Stimulated activated CD4-positive, alpha-beta T cell treated with anti-CD3 and anti-CD28 coated beads, TNF-alpha, amount 100 ng/mL, for 48 hours (primary cell): ENCODE results near the gene COL18A1.
A peak's percentile ranks its signal among the peaks of the same experiment; 100 is the strongest.

Experiments used
- DNase-seq, 3 donors: peaks; one replicate each; pipeline ENCODE4 v3.0.0-alpha.2; 2020; ENCODE audit warnings: low read depth in 3 of 3

COL18A1 gene

DNA sequence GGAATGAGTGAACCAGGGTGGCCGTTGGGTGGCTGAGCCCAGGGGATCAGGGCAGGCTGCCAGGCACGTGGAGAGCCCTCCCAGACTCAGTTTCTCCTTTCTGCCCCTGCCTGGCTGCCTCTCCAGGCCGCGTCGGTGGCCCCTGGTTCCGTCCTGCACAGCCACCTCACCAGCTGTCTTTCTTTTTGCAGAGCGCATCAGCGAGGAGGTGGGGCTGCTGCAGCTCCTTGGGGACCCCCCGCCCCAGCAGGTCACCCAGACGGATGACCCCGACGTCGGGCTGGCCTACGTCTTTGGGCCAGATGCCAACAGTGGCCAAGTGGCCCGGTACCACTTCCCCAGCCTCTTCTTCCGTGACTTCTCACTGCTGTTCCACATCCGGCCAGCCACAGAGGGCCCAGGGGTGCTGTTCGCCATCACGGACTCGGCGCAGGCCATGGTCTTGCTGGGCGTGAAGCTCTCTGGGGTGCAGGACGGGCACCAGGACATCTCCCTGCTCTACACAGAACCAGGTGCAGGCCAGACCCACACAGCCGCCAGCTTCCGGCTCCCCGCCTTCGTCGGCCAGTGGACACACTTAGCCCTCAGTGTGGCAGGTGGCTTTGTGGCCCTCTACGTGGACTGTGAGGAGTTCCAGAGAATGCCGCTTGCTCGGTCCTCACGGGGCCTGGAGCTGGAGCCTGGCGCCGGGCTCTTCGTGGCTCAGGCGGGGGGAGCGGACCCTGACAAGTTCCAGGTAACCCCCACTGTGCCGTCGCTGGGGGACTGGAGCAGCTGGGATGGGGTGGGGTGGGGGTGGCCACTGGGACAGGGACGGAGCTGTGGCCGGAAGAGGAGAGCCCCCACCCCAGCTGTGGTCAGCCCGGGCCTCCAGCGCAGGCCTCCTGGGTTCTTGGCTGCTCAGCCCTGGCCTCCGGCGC is 63.3 kb downstream of the COL18A1 start:
- no peak for DNase-seq

DNA sequence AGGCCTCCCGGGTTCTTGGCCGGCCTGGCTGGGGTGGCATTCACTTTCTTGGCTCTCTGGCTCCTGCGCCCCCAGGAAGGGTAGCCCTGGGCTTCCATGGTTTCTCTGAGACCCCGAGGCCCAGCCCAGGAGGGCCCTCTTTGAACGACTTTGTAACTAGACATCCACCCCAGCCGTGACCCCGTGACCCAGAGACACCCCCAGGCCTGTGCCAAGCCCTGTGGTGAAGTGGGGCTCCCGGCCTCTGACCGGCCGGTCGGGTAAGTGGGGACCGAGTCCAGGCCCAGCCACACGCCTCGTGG is 64.0 kb downstream of the COL18A1 start:
- no peak for DNase-seq

DNA sequence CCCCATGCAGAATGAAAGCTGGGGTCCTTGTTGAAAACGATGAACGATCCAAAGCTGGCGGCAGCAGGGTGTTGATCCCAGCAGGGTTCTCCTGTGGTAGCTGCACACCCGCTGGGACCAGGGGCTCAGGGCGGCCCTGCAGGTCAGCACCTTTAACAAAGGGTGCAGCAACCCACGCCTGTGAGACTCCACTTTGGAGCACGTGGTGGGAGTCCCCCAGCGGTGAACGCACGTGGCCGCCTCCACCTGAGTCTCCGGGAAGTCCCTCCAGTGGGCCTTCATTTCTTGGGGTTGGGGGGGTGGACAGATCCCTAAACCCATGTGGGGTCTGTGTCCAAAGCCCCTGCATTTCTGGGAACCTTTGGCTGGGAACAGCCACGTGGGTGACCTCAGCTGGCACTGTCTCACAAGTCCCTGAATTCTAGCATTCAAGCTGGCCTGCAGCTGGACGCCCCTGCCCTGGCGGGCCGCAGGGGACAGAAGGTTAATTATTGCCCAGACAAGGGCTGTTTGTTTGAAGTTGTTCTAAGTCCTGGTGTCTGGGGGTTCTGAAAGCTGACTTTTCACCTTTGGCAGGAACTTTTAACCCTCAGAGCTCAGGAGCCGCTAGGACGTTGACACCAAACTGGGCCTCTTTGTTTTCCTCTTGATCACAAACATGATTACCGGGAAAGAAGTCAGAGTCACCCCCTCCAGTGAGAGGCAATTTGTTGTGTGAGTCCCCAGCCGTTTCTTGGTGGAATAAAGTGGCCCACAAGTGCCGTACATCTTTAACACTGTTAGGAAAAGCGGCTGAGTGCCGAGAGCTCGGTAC is 64.5 kb downstream of the COL18A1 start:
- no peak for DNase-seq

DNA sequence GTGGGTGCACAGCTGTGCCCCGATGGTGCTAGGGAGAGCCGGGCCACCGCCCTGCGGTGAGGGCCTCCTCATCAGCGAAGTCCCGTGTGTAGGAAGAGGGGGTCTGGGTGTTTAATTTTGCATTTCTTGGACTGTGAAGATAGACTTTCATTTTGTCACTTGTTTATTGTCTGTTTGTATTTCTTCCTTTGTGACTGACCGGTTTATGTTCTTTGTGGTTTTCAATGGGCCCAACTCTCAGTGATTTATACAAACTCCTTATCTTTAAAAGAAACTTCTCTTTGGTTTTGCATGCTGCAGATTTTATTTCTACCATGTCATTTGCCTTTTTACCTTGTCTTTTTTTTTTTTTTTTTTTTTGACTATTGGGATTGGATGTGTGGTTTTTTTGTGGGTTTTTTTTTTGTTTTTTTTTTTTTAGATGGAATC is 65.1 kb downstream of the COL18A1 start:
- no peak for DNase-seq

DNA sequence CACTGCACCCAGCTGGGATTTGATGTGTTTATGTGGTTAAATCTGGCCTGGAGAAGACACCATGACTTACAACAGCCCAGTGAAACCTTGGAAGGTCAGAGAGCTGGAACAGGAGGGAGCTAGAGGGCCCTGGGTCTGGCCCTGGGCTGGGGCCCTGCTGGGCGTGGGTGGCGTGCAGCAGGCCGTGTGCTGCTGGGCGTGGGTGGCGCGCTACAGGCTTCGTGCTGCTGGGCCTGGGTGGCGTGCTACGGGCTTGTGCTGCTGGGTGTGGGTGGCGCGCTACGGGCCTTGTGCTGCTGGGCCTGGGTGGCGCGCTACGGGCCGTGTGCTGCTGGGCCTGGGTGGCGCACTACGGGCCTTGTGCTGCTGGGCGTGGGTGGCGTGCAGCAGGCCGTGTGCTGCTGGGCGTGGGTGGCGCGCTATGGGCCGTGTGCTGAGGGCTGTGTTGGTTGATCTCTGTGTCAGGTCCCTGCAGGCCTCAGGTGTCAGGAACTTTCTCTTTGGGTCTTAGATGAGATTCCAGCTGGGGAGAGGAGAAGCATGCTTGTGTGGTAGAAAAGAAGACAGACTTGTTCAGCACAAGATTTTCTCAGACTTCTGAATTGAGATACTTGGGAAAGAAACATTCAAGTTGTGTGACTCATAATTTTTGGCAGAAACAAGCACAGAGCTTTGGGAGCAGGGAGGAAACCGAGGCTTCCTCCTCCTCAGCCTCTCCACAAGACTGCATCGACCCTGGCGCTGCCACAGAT is 66.0 kb downstream of the COL18A1 start:
- DNase-seq = peak in 2 of 3 donors; percentile 23 to 34

DNA sequence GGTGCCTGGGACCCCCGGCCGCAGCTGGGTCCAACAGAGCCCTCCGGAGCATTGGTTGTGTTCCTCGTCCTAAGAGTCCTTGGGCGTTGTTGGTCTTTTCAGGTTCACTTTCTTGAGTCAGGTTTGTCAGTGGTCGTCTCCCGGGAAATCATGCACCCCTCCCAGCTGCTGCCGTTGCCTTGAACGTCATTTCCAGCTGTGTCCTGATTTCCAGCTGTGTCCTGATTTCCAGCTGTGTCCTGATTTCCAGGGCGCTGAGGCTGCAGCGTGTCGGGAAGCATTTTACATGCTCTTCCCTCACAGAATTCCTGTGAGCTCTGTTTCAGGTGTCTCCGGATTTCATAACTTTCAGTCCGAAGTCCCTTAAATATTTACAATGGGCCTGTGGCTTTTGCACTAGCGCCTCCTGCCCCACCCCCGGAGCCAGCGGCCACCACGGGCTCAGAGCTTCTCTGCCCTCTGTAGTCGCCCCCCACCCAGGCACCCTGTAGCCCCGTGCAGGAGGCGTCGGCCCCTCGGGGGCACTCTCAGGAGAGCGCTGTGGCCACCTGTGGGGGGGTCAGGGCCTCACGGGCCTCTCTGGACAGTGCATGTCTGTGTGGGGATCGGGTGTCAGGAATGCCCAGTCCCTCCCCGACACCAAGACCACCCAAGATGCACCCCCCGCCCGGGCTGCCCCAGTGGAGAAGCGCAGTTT is 66.7 kb downstream of the COL18A1 start:
- DNase-seq = no peak

DNA sequence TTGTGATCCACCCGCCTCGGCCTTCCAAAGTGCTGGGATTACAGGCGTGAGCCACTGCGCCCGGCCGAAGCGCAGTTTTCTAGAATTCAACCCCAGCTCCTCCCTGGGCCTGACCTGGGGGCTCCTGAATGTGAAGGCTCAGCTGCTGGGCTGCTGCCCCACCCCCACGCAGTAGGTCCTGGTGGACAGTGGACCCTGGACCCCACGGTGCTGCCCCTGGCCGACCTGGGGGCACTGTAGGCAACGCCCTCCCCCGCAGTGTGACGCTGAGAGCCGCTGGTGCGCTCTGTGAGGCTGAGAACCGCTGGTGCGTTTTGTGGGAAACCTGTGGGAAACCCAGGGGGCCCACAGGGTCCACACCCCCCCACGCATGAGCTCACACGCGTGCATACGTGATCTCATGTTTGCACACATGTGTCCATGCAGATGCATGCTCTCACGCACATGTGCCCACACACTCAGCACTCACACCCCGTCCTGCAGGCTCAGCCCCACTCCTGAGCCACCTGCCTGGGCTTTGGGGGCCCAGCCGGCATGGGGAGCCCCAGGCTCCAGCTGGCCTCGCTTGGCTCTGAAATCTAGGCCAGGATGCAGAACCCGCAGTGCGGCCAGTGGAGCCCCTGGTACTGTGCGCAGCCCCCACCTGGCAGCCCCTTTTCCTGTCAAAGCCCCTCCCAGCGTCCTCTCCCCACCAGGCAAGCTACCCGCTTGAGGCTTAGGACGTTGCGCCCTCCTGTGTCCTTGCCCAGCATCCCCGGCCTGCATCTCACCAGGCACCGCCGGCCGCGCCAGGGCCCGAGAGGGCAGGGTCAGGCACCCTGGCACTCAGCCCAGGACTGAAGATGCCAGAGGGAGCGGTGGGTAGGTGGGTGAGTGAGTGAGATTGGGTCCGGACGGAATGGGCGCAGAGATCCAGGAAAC is 67.7 kb downstream of the COL18A1 start:
- DNase-seq = no peak

DNA sequence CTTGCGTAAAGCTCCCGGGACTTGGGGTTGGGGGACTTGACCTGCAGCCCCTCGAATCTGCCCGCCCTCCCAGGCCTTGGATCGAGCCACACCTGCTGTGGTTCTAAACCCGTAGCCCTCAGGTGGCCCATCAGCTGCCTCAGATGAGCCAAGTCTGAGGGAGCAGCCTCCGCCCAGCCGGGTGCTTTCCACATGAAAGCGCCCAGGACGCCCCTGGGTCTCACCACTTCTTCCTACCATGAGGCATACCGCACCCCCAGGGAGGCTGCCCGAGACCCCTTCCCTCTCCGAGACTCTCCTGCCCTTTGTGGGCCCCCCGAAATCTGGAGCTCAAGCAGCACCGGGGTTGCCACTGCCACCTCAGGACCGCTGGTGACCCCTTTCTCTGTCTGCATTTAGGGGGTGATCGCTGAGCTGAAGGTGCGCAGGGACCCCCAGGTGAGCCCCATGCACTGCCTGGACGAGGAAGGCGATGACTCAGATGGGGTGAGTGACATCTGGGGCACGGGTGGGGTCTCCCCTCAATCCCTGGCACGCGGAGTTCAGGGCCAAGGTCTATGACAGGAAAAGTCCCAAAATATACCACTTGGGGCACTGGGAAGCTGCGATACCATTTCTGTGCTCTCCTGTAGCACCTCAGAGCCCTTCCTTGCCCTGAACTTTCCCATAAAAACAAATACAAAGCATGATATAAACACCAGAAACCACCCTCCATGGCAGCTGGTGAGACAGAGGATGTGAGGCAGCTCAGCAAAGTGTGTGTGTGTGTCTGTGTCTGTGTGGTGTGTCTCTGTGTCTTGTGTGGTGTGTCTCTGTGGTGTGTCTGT is 68.7 kb downstream of the COL18A1 start:
- DNase-seq = no peak

DNA sequence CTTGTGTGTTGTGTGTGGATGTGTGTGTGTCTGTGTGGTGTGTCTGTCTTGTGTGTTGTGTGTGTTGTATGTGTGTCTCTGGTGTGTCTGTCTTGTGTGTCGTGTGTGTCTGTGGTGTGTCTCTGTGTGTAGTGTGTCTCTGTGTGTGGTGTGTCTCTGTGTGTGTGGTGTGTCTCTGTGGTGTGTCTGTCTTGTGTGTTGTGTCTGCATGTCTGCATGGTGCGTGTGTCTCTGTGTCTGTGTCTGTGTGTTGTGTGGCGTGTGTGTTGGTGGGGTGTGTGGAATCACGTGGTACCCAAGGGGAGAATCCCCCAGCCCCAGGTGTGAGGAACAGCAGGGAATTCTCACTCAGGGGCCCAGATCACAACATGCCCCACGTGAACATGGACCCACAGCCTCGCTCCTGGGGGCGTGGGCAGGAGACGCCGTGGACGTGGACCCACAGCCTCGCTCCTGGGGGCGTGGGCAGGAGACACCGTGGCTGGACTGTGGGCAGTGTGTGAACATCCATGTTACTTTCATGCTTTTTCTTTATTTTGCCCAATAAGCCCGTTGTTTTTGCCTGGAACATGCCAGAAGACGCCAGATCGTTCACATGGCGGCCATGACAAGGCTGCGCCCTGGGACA is 69.5 kb downstream of the COL18A1 start:
- DNase-seq = no peak

DNA sequence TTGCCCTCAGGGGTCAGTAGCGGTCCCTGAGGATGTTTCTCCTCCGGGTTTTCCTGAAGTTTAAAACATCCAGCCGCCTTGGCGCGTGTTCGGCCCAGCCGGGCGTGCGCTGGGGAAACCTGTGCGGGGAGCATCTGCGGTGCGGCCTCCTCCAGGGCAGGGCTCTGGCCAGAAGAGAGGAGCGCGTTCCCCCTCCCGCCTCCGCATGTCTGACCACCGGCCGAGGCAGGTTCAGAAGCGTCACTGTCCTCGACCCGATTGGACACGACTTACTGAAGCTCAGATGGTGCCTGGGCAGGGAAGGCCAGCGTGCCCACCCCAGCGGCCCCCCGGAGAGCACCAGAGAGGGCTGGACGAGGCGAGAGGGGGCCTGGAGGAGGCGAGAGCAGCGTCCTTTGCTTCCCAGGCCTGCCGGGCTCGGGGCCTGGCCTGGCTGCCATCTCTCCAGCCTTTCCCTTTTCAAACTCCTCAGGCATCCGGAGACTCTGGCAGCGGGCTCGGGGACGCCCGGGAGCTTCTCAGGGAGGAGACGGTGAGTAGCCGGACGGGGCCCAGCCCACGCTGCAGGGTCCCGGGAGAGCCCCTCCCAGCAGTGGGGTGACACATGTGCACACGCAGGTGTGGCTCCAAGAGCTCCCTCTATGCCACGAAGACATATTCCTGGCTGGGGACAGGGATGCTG is 70.2 kb downstream of the COL18A1 start:
- no peak for DNase-seq

DNA sequence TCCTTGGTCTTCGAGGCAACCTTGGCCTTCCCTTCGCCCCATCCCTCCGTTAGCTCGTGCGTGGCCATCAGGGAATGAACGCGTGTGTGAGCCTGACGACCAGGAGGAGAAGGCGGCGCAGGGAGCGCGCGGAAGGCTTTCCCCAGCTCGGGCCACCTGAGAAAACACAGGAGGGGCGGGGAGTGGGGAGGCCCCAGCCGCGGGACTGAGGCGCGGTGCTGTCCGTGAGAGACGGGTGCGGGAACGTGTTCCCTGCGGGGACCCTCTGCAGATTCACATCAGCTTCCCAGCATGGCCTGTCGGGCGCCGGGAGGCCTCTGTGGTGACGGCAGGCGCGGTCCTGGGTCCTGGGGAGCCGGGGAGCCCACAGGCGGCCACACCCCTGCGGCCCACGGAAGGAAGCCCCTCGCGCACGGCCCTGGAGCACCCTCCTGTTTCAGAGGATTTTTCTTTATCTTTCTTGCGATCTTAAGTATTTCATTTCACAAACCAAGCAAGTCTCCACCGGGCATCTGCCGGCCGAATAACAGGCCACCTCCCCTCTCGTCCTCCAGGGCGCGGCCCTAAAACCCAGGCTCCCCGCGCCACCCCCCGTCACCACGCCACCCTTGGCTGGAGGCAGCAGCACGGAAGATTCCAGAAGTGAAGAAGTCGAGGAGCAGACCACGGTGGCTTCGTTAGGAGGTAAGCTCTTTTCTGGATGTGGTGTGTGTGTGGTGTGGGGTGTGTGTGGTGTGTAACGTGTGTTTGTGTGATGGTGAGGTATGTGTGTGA is 71.0 kb downstream of the COL18A1 start:
- DNase-seq = no peak

DNA sequence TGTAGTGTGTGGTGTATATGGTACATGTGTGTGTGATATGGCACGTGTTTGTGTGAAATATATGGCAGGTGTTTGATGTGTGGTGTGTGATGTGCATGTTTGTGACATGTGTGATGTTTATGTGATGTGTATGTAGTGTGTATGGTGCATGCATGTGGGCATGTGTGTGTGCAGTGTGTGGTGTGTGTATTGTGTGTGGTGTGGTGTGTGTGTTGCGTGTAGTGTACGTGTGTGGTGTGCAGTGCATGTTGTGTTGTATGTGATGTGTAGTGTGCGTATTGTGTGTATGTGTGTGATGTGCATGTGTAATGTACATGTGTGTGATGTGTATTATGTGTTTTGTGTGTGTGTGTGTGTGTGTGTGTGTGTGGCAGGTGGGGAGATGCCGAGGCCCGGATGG is 71.6 kb downstream of the COL18A1 start:
- DNase-seq = no peak

DNA sequence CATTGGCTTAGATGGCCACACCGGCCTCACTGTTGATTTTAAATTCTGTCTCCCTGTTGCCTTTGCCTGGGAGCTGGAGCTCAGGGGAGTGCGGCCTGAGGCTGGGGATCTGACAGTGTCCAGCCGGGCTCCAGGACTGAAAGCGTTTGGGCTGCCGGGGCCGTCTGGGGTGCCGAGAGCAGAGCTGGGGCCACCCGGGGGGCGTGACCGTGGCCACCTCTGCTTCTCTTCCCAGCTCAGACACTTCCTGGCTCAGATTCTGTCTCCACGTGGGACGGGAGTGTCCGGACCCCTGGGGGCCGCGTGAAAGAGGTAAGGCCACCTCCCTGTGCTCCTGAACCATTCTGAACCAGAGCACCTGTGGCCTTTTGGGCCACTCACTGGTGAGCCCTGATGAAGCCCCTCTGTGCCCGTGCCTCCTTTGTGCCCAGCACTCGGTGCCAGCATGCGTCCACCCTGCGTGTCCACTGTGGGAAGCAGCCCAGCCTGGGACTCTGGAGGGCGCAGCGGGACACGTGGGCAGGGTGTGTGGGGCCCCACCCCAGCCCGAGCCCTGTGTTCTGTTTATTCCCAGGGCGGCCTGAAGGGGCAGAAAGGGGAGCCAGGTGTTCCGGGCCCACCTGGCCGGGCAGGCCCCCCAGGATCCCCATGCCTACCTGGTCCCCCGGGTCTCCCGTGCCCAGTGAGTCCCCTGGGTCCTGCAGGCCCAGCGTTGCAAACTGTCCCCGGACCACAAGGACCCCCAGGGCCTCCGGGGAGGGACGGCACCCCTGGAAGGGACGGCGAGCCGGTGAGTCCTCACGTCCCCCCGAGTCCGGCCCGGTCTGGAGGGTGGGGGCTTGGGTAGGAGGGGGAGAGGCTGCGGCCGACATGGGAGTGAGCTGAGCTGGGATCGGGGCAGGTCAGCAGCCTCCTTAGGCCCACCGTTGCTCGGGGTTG is 72.5 kb downstream of the COL18A1 start:
- DNase-seq = no peak

DNA sequence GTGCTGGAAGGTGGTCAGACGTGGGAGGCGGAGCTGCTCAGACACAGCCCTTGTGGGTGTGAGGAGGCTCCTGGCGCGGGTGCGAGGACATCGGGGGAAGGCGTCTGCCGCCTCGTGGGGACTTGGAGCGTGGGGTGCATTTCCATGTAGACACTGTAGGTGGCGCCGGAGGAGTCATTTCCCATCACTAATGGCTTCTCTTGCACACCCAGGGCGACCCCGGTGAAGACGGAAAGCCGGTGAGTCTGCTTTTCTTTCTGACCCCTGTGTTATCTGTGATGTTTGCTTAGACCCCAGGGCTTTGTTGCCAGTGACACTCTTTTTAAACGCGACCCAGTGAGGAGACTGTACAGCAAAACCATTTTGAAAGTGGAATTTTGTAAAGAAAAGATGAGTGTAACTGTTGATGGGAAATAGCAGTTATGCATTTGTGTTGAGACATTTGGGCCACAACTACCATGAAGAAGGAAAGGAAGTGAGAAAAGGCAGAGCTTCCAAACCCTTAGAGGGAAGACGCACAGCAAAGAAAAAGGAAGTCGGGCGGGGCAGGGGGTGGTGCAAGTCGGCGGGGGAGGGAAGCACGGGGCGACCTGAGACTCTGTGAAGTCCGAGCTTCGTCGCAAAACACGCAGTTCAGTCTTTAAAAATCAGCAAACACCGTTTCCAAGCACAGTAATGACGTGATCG is 73.3 kb downstream of the COL18A1 start:
- DNase-seq = peak; percentile 64 to 72 (median 68)

DNA sequence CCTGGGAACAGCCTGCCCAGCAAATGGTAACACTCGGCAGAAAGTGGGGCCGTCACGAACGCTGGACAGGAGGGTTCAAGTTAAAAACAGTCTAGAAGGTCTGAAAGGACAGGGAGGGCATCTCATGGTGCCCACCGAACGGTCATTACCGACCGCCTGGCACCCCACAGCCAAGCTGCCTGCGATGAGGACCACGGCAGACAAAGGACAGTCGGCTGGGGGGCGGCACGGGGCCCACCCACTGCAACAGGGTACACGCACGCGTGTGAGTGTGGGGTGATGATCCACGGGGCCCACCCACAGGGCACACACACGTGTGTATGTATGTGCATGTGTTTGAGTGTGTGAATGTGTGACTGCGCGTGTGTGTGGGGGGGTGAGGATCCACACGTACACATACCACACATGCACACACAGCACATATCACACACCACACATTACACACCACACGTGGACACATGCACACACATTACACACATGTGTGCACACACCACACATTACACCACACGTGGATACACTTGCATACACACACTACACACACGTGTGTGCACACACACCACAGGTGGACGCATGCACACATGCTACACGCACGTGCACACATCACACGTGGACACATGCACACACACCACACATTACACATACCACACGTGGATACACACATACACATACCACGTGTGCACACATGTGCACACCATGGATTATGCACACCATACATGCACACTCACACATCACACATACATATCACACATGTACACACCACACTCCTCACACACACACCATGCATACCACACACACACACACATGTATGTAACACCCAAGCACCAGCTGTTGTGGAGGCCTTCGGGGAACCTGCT is 74.1 kb downstream of the COL18A1 start:
- no peak for DNase-seq
